Mesendoderm (in vitro differentiated cells): ENCODE measurements around the gene HS6ST3.
A peak's percentile ranks its signal among the peaks of the same experiment; 100 is the strongest.

Experiments
- DNase-seq: peaks from one replicate; pipeline ENCODE4 v3.0.0; 2013
- H2AK5ac ChIP-seq: 2 replicates; pipeline ENCODE4 v1.6.1; 2013; ENCODE audit warnings: low read length, inconsistent platforms
- H2BK120ac ChIP-seq: 2 replicates; pipeline ENCODE4 v1.6.1; 2013; ENCODE audit warnings: low read depth, mild to moderate bottlenecking, low read length, moderate library complexity, mixed read lengths
- H2BK15ac ChIP-seq: replicated peaks from 2 replicates; pipeline ENCODE4 v1.6.1; 2013; ENCODE audit warnings: low read depth, mild to moderate bottlenecking, moderate library complexity
- H2BK5ac ChIP-seq: 2 replicates; pipeline ENCODE4 v1.6.1; 2013; ENCODE audit warnings: low read length, inconsistent platforms
- H3K18ac ChIP-seq: 2 replicates; pipeline ENCODE4 v1.6.1; 2013; ENCODE audit warnings: mild to moderate bottlenecking, low read length, mixed read lengths
- H3K23ac ChIP-seq: one replicate; pipeline ENCODE4 v1.6.1; 2013; ENCODE audit warnings: low read length
- H3K27ac ChIP-seq: 2 replicates; pipeline ENCODE4 v1.5.1; 2013; ENCODE audit warnings: low read depth, mild to moderate bottlenecking, inconsistent platforms, low read length, moderate library complexity
- H3K27me3 ChIP-seq: 2 replicates; pipeline ENCODE4 v1.6.1; 2013; ENCODE audit warnings: low read length, control low read depth, mild to moderate bottlenecking, inconsistent platforms; ENCODE audit not compliant: insufficient read depth, poor library complexity
- H3K36me3 ChIP-seq: 2 replicates; pipeline ENCODE4 v1.6.1; 2013; ENCODE audit warnings: low read length, inconsistent platforms; ENCODE audit not compliant: control insufficient read depth, insufficient read depth
- H3K4ac ChIP-seq: one replicate; pipeline ENCODE4 v1.6.1; 2013; ENCODE audit warnings: low read depth, mild to moderate bottlenecking, low read length, moderate library complexity
- H3K4me1 ChIP-seq: 2 replicates; pipeline ENCODE4 v1.6.1; 2013; ENCODE audit warnings: low read depth, low read length, inconsistent platforms; ENCODE audit not compliant: control insufficient read depth
- H3K4me2 ChIP-seq: 2 replicates; pipeline ENCODE4 v1.6.1; 2013; ENCODE audit warnings: low read length
- H3K4me3 ChIP-seq: 2 replicates; pipeline ENCODE4 v1.5.1; 2013; ENCODE audit warnings: mild to moderate bottlenecking, low read length
- H3K56ac ChIP-seq: one replicate; pipeline ENCODE4 v1.6.1; 2013; ENCODE audit warnings: low read length
- H3K79me1 ChIP-seq: 2 replicates; pipeline ENCODE4 v1.6.1; 2013; ENCODE audit warnings: low read length, inconsistent platforms
- H3K79me2 ChIP-seq: 2 replicates; pipeline ENCODE4 v1.6.1; 2013; ENCODE audit warnings: mild to moderate bottlenecking, low read length; ENCODE audit not compliant: control insufficient read depth, insufficient read depth
- H3K9ac ChIP-seq: 2 replicates; pipeline ENCODE4 v1.6.1; 2013; ENCODE audit warnings: low read length, inconsistent platforms
- H4K5ac ChIP-seq: one replicate; pipeline ENCODE4 v1.6.1; 2013; ENCODE audit warnings: low read length
- H4K8ac ChIP-seq: one replicate; pipeline ENCODE4 v1.6.1; 2013; ENCODE audit warnings: low read depth, mild to moderate bottlenecking, control low read depth, low read length, moderate library complexity
- WGBS: extraction: QIAGEN DNeasy Blood & Tissue Kit; methylation state at CpG from one replicate; pipeline ENCODE4 v1.1.7; 2013; ENCODE audit warnings: low lambda C conversion rate, missing lambda C conversion rate; ENCODE audit not compliant: insufficient coverage; ENCODE audit errors: extremely low coverage; 5-methylcytosine and 5-hydroxymethylcytosine counted together

Gene HS6ST3

DNA sequence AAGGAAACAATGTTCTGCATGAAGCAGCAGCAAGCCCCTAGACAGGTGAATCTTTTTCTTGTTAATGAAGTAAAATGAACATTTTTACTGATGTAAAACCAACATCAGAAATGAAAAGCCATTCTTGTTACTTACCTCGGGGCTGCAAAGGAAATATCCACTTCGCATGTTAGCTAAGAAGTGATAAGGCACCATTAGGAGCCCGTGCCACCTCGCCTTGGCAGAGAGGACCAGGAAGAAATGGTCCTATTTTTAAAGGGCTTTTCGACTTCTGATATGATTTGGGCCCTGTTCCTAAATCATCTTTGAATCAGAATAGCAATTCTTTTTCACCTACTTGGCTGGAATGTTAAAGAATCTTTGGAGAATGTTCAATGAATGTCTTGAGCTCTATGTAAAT lies 721.1 kb downstream of the HS6ST3 start:
- Histone ChIP-seq H3K23ac (no peak overlapping the region), H3K18ac (no peak overlapping the region), H3K4me2 (no peak overlapping the region), H2BK120ac (no peak overlapping the region), H2BK15ac (no peak overlapping the region), H3K56ac (no peak overlapping the region), H4K8ac (no peak overlapping the region), H3K36me3 (no peaks in the 10 kb centered on the region), H3K27me3 (no peaks in the 10 kb centered on the region), H2BK5ac (no peak overlapping the region), H3K79me1 (no peaks in the 10 kb centered on the region), H3K9ac (no peak overlapping the region), H2AK5ac (no peak overlapping the region), H3K4me1 (no peaks in the 10 kb centered on the region), H3K4ac (no peak overlapping the region), H3K27ac (no peak overlapping the region), H4K5ac (no peak overlapping the region), H3K79me2 (no peaks in the 10 kb centered on the region), H3K4me3 (no peak overlapping the region)
- no CpG with 5 or more reads among the region's 5 CpGs for WGBS
- DNase-seq: no peak

DNA sequence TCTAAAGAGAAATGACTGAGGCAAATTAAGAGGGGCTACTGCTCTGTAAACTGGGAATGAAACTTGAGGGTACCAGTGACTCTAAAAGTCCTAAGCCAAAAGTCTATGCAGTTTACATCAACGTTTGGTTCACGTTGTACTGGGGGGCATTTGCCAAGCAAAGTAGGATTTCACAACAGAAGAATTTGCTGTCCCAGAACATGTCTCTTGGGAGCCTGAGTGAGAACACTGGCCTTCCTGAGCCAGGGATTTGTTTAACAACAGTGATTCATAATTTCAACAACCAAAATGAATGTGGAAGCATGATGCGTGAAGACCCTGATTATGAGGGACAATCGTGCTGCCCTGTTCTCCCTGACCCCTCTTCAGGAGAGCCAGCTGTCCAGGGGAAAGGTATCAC lies 726.4 kb downstream of the HS6ST3 start:
- Histone ChIP-seq H3K23ac (no peak overlapping the region), H2BK5ac (no peak overlapping the region), H4K5ac (no peak overlapping the region), H2BK15ac (no peak overlapping the region), H2AK5ac (no peak overlapping the region), H3K4me2 (no peak overlapping the region), H2BK120ac (no peak overlapping the region), H3K27me3 (no peaks in the 10 kb centered on the region), H3K9ac (no peak overlapping the region), H3K4ac (peak overlapping the region; percentile 26), H3K4me1 (no peaks in the 10 kb centered on the region), H3K79me2 (no peaks in the 10 kb centered on the region), H3K18ac (no peak overlapping the region), H3K56ac (peak overlapping the region; percentile 10), H3K79me1 (no peaks in the 10 kb centered on the region), H4K8ac (no peak overlapping the region), H3K4me3 (no peak overlapping the region), H3K27ac (no peak overlapping the region), H3K36me3 (no peaks in the 10 kb centered on the region)
- no peak for DNase-seq
- no CpG with 5 or more reads among the region's 4 CpGs for WGBS

DNA sequence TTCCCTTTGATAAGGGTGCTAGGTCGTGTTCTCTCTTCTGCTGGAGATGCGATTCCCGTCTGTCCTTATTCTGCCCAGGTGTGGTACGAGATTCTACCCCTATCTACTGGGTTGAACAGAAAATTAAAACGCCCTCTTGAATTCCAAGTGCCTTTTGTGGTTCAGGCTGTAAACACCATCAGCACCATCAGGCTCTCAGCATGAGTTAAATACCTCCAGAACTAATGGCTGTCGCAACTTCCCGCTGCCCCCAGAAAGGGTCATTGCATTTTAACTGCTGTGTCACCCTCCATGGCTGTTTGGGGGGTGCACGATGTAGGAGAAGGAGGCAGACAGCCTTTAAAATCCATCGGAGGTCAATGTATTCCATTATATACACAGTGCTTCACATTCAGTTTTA lies 727.0 kb downstream of the HS6ST3 start:
- Histone ChIP-seq H3K4me1 (no peaks in the 10 kb centered on the region), H3K4me2 (no peak overlapping the region), H3K79me1 (no peaks in the 10 kb centered on the region), H3K9ac (no peak overlapping the region), H3K79me2 (no peaks in the 10 kb centered on the region), H4K8ac (no peak overlapping the region), H2BK120ac (no peak overlapping the region), H4K5ac (no peak overlapping the region), H2BK15ac (no peak overlapping the region), H2AK5ac (no peak overlapping the region), H3K4me3 (no peak overlapping the region), H2BK5ac (no peak overlapping the region), H3K18ac (no peak overlapping the region), H3K23ac (no peak overlapping the region), H3K4ac (no peak overlapping the region), H3K56ac (no peak overlapping the region), H3K27me3 (no peaks in the 10 kb centered on the region), H3K36me3 (no peaks in the 10 kb centered on the region), H3K27ac (no peak overlapping the region)
- no CpG with 5 or more reads among the region's 9 CpGs for WGBS
- peak; percentile 59 for DNase-seq

DNA sequence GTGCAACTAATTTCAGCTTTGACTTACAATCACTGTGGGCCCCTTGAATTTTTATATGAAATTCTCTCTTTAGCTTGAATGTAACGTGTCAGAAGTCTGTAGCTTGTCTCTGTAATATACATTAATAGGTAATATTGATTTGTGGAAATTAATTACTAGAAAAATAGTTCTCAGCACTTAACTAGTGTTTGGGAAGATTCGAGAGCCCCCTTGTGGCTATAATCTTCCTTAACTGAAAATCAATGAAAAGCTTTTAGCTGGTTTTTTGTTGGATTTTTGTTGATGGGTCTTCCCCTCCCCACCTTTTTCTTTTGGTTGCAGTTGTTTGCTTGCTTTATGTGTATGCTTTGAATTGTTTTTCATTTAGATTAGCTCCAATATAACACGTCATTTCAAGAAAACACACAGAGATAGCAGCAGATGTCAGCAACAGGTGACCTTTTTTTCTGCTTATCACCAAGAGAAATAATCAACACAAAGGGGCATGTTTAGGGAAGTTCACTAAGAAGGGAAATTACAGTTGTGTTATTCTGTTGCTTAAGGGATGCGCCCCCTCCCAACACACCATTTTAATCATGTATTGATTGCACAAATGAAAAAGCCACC lies 727.5 kb downstream of the HS6ST3 start:
- Histone ChIP-seq H2BK15ac (no peak overlapping the region), H3K4me3 (no peak overlapping the region), H2BK120ac (no peak overlapping the region), H3K18ac (no peak overlapping the region), H2AK5ac (no peak overlapping the region), H3K27me3 (no peaks in the 10 kb centered on the region), H3K79me2 (no peaks in the 10 kb centered on the region), H3K79me1 (no peaks in the 10 kb centered on the region), H3K9ac (no peak overlapping the region), H3K23ac (no peak overlapping the region), H3K36me3 (no peaks in the 10 kb centered on the region), H3K56ac (no peak overlapping the region), H3K4ac (no peak overlapping the region), H2BK5ac (no peak overlapping the region), H3K27ac (no peak overlapping the region), H4K8ac (no peak overlapping the region), H4K5ac (no peak overlapping the region), H3K4me1 (no peaks in the 10 kb centered on the region), H3K4me2 (no peak overlapping the region)
- no CpG with 5 or more reads among the region's 4 CpGs for WGBS
- DNase-seq: peak; percentile 55

DNA sequence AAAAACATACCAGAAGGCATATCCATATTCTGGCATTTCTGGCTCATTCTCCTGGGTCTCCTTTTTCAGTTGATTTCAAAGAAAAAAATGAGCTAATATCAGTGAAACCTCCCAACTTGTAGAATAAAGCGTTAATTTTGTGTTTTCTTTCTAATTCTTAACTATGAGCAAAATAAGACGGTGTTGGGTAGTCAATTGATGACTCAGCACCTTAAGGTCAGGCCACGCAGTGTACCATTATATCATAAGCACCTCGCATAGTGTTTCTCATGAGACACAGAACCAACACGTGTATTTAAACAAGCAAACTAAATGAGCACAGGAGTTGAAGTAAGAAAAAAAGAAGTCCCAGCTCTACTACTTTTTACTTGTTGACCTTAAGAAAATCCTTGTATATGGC lies 729.5 kb downstream of the HS6ST3 start:
- Histone ChIP-seq H4K8ac (no peak overlapping the region), H2BK5ac (no peak overlapping the region), H3K56ac (no peak overlapping the region), H2BK120ac (no peak overlapping the region), H3K9ac (no peak overlapping the region), H3K18ac (no peak overlapping the region), H3K36me3 (no peaks in the 10 kb centered on the region), H3K4ac (no peak overlapping the region), H3K27me3 (no peaks in the 10 kb centered on the region), H3K4me1 (no peaks in the 10 kb centered on the region), H3K23ac (no peak overlapping the region), H3K79me1 (no peaks in the 10 kb centered on the region), H3K4me2 (no peak overlapping the region), H3K27ac (no peak overlapping the region), H2BK15ac (no peak overlapping the region), H3K4me3 (no peak overlapping the region), H3K79me2 (no peaks in the 10 kb centered on the region), H4K5ac (no peak overlapping the region), H2AK5ac (no peak overlapping the region)
- no CpG with 5 or more reads among the region's 5 CpGs for WGBS
- no peak for DNase-seq

DNA sequence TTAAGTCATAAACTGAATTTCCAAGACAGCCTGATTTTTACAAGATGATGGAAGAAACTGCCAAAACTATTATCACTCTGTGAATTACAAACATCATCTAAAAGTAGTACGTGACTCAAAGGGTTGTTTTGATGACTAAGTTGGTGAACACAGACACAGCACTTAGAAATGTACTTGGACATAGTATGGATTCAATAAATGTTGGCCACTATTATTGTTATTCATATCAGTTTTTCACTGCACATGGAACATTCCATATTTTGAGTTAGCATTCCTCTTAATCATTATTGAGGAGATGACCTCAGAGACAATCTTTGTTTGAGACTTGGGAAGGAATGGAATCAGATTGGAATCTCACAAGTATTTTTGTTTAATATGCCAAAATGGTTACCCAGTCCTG lies 731.5 kb downstream of the HS6ST3 start:
- Histone ChIP-seq H2AK5ac (no peak overlapping the region), H3K79me1 (no peaks in the 10 kb centered on the region), H3K18ac (no peak overlapping the region), H3K4me3 (no peak overlapping the region), H2BK120ac (no peak overlapping the region), H4K5ac (no peak overlapping the region), H3K79me2 (no peaks in the 10 kb centered on the region), H3K4me2 (no peak overlapping the region), H2BK5ac (no peak overlapping the region), H3K56ac (no peak overlapping the region), H3K27ac (no peak overlapping the region), H3K36me3 (no peaks in the 10 kb centered on the region), H3K9ac (no peak overlapping the region), H3K23ac (no peak overlapping the region), H4K8ac (no peak overlapping the region), H3K27me3 (no peaks in the 10 kb centered on the region), H2BK15ac (no peak overlapping the region), H3K4ac (no peak overlapping the region), H3K4me1 (no peaks in the 10 kb centered on the region)
- WGBS: no CpG with 5 or more reads among the region's 1 CpG
- DNase-seq: no peak
